Tibial artery (tissue), 4 donors: ENCODE data around the gene GALNT17.

Source experiments
- DNase-seq, 2 donors: peaks; one replicate each; pipeline ENCODE4 v3.0.0-alpha.2; 2019
- H3K27ac ChIP-seq, 2 donors: fragments of 200-600 bp; sonication (generic) in 1 of 2; 1 replicate in 1 of 2; 2 replicates in 1 of 2; pipeline ENCODE4 v1.5.1; 2018 to 2019; ENCODE audit warnings: mild to moderate bottlenecking in 1 of 2
- H3K27me3 ChIP-seq, 2 donors: fragments of 200-600 bp; sonication (generic) in 1 of 2; one replicate each; pipeline versions ENCODE4 v1.5.1 to v1.6.0; 2016 to 2019
- H3K36me3 ChIP-seq, 3 donors: fragments of 200-600 bp; sonication (generic) in 2 of 3; one replicate each; pipeline ENCODE4 v1.5.1; 2016 to 2019; ENCODE audit warnings: mild to moderate bottlenecking in 2 of 3
- H3K4me1 ChIP-seq, 4 donors: fragments of 200-600 bp; sonication (generic) in 2 of 4; 1 replicate in 3 of 4; 2 replicates in 1 of 4; pipeline ENCODE4 v1.5.1; 2016 to 2019
- H3K4me3 ChIP-seq, 2 donors: fragments of 200-600 bp; sonication (generic) in 1 of 2; 1 replicate in 1 of 2; 2 replicates in 1 of 2; pipeline ENCODE4 v1.5.1; 2018 to 2019; ENCODE audit warnings: mild to moderate bottlenecking in 2 of 2
- H3K9me3 ChIP-seq, 3 donors: fragments of 200-600 bp; sonication (generic) in 1 of 3; one replicate each; pipeline ENCODE4 v1.5.1; 2016 to 2019
- intact Hi-C: fragments of 100-400 bp; cut with DNase I; formaldehyde crosslinking; loops from one replicate; pipeline ENCODE4 v1.15.0; 2023; ENCODE audit warnings: low total_unique reads
- TF ChIP-seq, protein P1 (sequence below), 2 experiments: fragments of 200-600 bp in 1 of 2; fragments of 450-650 bp in 1 of 2; IDR thresholded peaks; one replicate each; pipeline ENCODE4 v1.5.1; 2017 to 2019; ENCODE audit warnings: antibody characterized with exemption in 2 of 2, mild to moderate bottlenecking in 1 of 2, moderate library complexity in 1 of 2

The GALNT17 gene

DNA sequence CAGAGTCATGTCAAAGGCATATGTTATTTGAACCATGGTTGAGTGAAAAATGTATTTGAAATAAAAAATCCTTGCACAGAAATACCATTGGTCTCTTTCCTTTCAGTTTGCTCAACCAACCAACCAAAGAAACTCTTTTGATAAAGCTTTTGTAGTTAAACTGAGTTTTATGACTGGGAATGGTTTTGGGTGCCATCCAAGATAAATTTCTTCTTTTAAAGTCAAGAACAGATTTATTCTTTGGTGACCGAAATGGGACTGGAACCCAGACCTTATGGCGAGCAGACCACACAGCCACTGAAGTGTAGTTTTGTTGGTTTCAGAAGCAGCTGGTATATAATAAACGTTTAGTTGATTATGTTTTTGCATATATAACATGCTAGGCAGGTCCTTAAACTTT lies 2.8 kb upstream of the GALNT17 start:
- Histone ChIP-seq H3K27ac (peak overlapping the region in 1 of 2 donors; percentile 22), H3K36me3 (no peaks in the 10 kb centered on the region), H3K27me3 (no peaks in the 10 kb centered on the region), H3K9me3 (no peaks in the 10 kb centered on the region), H3K4me1 (peaks cover 0 to 37% (median 20%) of the 10 kb centered on the region in 4 donors), H3K4me3 (peak overlapping the region; percentile 13 to 23)
- intact Hi-C loops: no loop called here
- DNase-seq: no peak
- TF ChIP-seq, protein P1, sequence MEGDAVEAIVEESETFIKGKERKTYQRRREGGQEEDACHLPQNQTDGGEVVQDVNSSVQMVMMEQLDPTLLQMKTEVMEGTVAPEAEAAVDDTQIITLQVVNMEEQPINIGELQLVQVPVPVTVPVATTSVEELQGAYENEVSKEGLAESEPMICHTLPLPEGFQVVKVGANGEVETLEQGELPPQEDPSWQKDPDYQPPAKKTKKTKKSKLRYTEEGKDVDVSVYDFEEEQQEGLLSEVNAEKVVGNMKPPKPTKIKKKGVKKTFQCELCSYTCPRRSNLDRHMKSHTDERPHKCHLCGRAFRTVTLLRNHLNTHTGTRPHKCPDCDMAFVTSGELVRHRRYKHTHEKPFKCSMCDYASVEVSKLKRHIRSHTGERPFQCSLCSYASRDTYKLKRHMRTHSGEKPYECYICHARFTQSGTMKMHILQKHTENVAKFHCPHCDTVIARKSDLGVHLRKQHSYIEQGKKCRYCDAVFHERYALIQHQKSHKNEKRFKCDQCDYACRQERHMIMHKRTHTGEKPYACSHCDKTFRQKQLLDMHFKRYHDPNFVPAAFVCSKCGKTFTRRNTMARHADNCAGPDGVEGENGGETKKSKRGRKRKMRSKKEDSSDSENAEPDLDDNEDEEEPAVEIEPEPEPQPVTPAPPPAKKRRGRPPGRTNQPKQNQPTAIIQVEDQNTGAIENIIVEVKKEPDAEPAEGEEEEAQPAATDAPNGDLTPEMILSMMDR (IDR thresholded peaks at IDR 0.05): no peak

DNA sequence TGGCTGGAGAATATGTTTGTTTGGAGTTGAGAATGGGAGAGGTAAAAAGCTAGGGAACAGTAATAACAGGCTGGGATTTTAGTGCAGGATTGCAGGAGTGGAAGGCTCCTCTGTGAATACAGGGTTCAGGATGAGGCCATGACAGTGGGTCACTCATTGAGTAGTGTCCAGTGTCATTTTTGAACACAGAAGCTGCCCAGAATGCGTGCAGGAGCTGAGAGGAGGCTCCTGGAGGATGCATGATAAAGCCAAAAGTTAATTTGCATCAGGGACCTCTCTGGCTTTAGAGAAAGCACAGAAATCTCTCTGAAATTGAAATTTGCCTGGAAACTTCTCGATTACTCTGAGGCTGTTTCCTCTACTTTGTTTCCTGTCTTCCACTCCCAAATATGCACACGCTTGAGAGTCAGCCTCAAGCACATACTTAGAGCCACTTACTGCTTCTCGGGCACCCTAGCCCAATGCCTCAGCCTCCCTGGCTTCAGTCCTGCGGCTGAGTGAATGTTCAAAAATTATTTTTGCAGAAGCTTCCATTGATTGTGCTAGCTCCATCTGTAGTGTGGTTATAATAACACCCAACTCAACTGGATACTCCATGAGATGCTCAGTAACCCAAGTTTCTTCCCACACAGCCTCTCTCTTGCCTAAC lies 1.8 kb upstream of the GALNT17 start:
- Histone ChIP-seq H3K27ac (no peak overlapping the region), H3K27me3 (no peaks in the 10 kb centered on the region), H3K36me3 (no peaks in the 10 kb centered on the region), H3K9me3 (no peaks in the 10 kb centered on the region), H3K4me3 (peak overlapping the region in 1 of 2 donors; percentile 69), H3K4me1 (peaks cover 0 to 43% (median 22%) of the 10 kb centered on the region in 4 donors)
- no peak for DNase-seq
- intact Hi-C loops: loop anchor here (5.0 to 10.0 kb wide), 2 partner anchors 85 to 602 kb away; no protein-coding TSS in a partner anchor
- TF ChIP-seq, protein P1 (IDR thresholded peaks at IDR 0.05): no peak

DNA sequence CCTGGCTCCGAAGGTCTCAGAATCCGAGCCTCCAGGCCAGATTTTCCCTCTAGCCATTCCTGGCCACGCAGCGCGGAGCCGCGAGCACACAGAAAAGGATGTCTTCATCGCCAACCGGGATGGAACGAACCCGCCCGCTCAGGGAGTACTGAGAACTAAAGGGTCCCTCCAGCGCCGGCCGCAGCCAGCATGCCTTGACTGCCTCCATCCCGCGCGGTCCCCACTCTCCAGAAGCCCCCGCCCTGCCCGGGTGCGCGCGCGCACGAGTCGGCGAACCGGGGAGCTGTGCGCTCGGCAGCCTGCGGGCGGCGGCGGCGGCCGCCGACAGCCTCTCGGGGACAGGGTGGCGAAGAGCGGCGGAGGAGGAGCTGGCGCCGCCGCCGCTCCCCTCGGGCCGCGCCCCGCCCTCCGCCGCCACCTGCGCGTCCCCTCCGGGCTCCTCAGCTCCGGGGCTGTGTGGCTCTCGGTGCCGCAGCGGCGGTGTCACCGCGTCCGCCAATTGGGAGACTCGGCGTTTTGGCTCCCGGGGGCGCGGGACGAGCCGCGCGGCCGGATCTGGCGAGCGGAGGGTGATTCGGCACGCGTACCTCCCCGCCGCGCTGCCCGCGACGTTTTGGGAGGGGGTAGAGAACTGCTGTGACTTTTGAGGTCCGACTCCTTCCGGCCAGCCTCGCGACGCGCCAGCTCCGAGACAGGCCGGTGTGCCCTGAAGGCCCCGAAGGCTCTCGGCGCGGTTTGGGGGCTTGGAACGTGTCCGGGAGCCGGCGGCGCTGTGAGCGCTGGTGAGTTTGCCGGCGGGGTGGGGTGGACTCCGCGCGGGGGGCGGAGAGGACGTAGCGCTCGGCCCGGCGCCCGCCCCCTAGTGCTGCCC lies 453 bp upstream of the GALNT17 start:
- DNase-seq: peak; percentile 27 to 80
- H3K27ac ChIP-seq: peak overlapping the region; percentile 83 to 86
- H3K4me1 ChIP-seq: peaks cover 0 to 54% (median 27%) of the 10 kb centered on the region in 4 donors
- TF ChIP-seq, protein P1 (IDR thresholded peaks at IDR 0.05): peak in 1 of 2 experiments; percentile 22
- peak overlapping the region; percentile 69 to 84 for H3K4me3 ChIP-seq
- H3K36me3 ChIP-seq: no peaks in the 10 kb centered on the region
- intact Hi-C loops: loop anchor here (5.0 to 10.0 kb wide), 2 partner anchors 83 to 601 kb away; no protein-coding TSS in a partner anchor
- H3K9me3 ChIP-seq: no peaks in the 10 kb centered on the region
- H3K27me3 ChIP-seq: no peaks in the 10 kb centered on the region

DNA sequence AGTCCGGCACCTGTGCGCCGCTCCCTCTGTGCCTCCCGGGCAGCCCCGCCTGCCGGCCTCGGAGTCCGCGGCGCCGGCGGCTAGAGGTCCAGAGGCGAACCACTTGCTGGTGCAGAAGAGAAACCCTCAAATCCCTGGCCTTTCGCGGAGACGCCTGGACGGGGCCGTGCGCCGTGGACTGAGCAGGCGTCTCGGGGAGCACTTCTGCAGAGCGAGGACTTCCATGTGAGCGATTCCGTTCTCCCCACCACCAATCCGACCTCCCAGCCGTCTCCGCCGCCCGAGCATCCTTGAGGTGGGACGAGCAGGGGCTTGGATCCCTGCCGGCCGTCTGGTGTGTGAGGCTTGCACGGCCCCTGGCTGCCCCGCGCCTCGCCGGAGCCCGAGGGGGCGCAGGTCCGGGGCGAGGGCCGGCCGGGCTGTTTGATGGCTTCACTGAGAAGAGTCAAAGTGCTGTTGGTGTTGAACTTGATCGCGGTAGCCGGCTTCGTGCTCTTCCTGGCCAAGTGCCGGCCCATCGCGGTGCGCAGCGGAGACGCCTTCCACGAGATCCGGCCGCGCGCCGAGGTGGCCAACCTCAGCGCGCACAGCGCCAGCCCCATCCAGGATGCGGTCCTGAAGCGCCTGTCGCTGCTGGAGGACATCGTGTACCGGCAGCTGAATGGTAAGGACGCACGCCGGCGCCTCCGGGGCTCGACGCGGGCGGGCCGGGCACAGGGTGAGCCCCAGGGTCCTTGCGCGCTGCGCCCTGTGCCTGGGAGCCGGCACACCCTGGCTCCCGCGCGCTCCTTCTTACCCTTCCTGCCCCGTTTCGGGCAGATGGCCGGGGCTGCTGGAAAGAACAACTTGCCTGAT lies 660 bp downstream of the GALNT17 start:
- H3K36me3 ChIP-seq: no peaks in the 10 kb centered on the region
- peak overlapping the region; percentile 69 to 84 for H3K4me3 ChIP-seq
- no peaks in the 10 kb centered on the region for H3K27me3 ChIP-seq
- intact Hi-C loops: loop anchor here (5.0 to 10.0 kb wide), 2 partner anchors 82 to 600 kb away; no protein-coding TSS in a partner anchor
- peaks cover 0 to 54% (median 27%) of the 10 kb centered on the region in 4 donors for H3K4me1 ChIP-seq
- peak overlapping the region; percentile 83 to 86 for H3K27ac ChIP-seq
- TF ChIP-seq, protein P1 (IDR thresholded peaks at IDR 0.05): no peak
- no peaks in the 10 kb centered on the region for H3K9me3 ChIP-seq
- DNase-seq: peak in 1 of 2 donors; percentile 70

DNA sequence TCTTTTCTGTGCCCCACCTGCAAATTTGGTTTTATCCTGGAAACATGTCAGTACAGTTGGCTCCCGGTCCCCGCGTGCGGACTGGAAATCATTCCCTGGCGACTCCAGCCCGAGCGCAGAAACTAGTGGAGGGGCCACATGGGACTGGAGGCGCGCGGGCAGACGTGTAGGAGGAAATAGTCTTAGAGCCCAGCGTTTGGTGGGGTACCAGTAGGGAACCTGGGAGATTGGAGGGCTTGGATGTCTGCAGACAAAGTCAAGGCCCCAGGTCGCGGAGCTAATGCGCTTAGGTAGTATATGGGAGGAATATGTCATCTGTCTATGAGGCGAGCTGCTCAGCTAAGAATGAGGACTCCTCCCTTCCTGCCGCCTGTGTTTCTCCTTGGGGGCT lies 1.3 kb downstream of the GALNT17 start:
- intact Hi-C loops: loop anchor here (5.0 to 10.0 kb wide), 2 partner anchors 82 to 599 kb away; no protein-coding TSS in a partner anchor
- Histone ChIP-seq H3K27me3 (no peaks in the 10 kb centered on the region), H3K9me3 (no peaks in the 10 kb centered on the region), H3K4me3 (peak overlapping the region; percentile 69 to 84), H3K27ac (peak overlapping the region; percentile 83 to 86), H3K4me1 (peaks cover 0 to 53% (median 27%) of the 10 kb centered on the region in 4 donors), H3K36me3 (no peaks in the 10 kb centered on the region)
- TF ChIP-seq, protein P1 (IDR thresholded peaks at IDR 0.05): no peak
- DNase-seq: no peak
